Endothelial cell of umbilical vein (primary cell): Measurements from ENCODE around the gene HBM. TPM values are rescaled to one million over a fixed set of nuclear protein-coding genes. Genes with fewer than 3 reads are reported as not detected.

ENCODE experiments used
- Bru-seq: library from RNA; stranded (reverse); fragments of 400-500 nt; gene quantifications from one replicate; lab custom pipeline; 2021; lab: Mats Ljungman, UMichigan
- BruChase-seq, 2 experiments: library from RNA; stranded (reverse); fragments of 400-500 nt; gene quantifications; one replicate each; lab custom pipeline; 2021; lab: Mats Ljungman, UMichigan
- BruUV-seq: library from RNA; stranded (reverse); fragments of 400-500 nt; replicated peaks from 2 replicates; lab custom pipeline; 2021; lab: Mats Ljungman, UMichigan
- CTCF ChIA-PET: fragments of 300-600, 350-600 bp; sonication (Branson Sonifier 250); formaldehyde crosslinking; loops from one replicate; lab custom pipeline; 2021; ENCODE audit warnings: antibody characterized with exemption, inconsistent platforms; lab: Charles Lee
- POLR2A ChIA-PET: fragments of 300-600, 350-600 bp; sonication (Branson Sonifier 250); formaldehyde crosslinking; loops from one replicate; lab custom pipeline; 2021; ENCODE audit warnings: antibody characterized with exemption, inconsistent platforms; lab: Charles Lee
- DNase-seq: peaks from one replicate; pipeline ENCODE4 v3.0.0-alpha.2; 2011; ENCODE audit warnings: low read depth, low spot score
- FAIRE-seq: peaks from 2 replicates; lab custom pipeline; 2011; peaks lifted over from hg19 to GRCh38; lab: Jason Lieb, UNC
- H2AFZ ChIP-seq: 2 replicates; pipeline ENCODE4 v1.6.0; 2012; ENCODE audit warnings: low read depth, low read length, control low read depth, inconsistent platforms
- H3K27ac ChIP-seq: 2 replicates; pipeline ENCODE4 v1.5.1; 2011; ENCODE audit warnings: low read depth, mild to moderate bottlenecking, control low read depth, low read length, moderate library complexity; ENCODE audit not compliant: insufficient read depth
- H3K27me3 ChIP-seq, 2 experiments: 2 replicates each; pipeline versions ENCODE4 v1.6.0 to v1.6.1; 2011; ENCODE audit warnings: low read length in 2 of 2, mixed read lengths in 1 of 2; ENCODE audit not compliant: control insufficient read depth in 2 of 2, insufficient read depth in 2 of 2
- H3K36me3 ChIP-seq, 2 experiments: 2 replicates in 1 of 2; 3 replicates in 1 of 2; pipeline ENCODE4 v1.5.1; 2011; ENCODE audit warnings: low read length in 2 of 2, mild to moderate bottlenecking in 1 of 2, moderate library complexity in 1 of 2; ENCODE audit not compliant: control insufficient read depth in 2 of 2, insufficient read depth in 2 of 2; ENCODE audit errors: extremely low read depth in 1 of 2
- H3K4me1 ChIP-seq: 3 replicates; pipeline ENCODE4 v1.5.1; 2011; ENCODE audit warnings: mild to moderate bottlenecking, low read length; ENCODE audit not compliant: control insufficient read depth, insufficient read depth; ENCODE audit errors: extremely low read depth
- H3K4me2 ChIP-seq: 2 replicates; pipeline ENCODE4 v1.6.1; 2011; ENCODE audit warnings: low read length, control low read depth, mixed read lengths; ENCODE audit not compliant: insufficient read depth
- H3K4me3 ChIP-seq, 3 experiments: fragments of 200-600 bp in 1 of 3; sonication (generic), shearing (Covaris generic) in 1 of 3; replicated peaks in 1 of 3; 2 replicates each; pipeline ENCODE4 v1.5.1; 2011 to 2016; ENCODE audit warnings: control low read depth in 3 of 3, low read length in 3 of 3, mild to moderate bottlenecking in 2 of 3, inconsistent platforms in 1 of 3, low read depth in 1 of 3, moderate library complexity in 1 of 3; ENCODE audit not compliant: insufficient read depth in 1 of 3
- H3K79me2 ChIP-seq: 2 replicates; pipeline ENCODE4 v1.6.0; 2012; ENCODE audit warnings: low read length, inconsistent platforms; ENCODE audit not compliant: control insufficient read depth, insufficient read depth
- H3K9ac ChIP-seq: replicated peaks from 2 replicates; pipeline ENCODE3; 2011; ENCODE audit warnings: low read length, control low read depth; ENCODE audit not compliant: insufficient read depth; ENCODE audit errors: extremely low read depth
- H3K9me1 ChIP-seq: replicated peaks from 3 replicates; pipeline ENCODE4 v1.6.0; 2011; ENCODE audit warnings: mild to moderate bottlenecking, low read length; ENCODE audit not compliant: control insufficient read depth, insufficient read depth; ENCODE audit errors: extremely low read depth
- H3K9me3 ChIP-seq: replicated peaks from 2 replicates; pipeline ENCODE4 v1.5.1; 2012; ENCODE audit warnings: low read length, inconsistent platforms; ENCODE audit not compliant: control insufficient read depth, insufficient read depth
- H4K20me1 ChIP-seq: replicated peaks from 2 replicates; pipeline ENCODE3; 2011; ENCODE audit warnings: mild to moderate bottlenecking, low read length; ENCODE audit not compliant: control insufficient read depth, insufficient read depth; ENCODE audit errors: extremely low read depth
- CTCF ChIP-seq, 2 donors: IDR thresholded peaks; 1 replicate in 1 of 2; 2 replicates in 1 of 2; pipeline ENCODE4 v1.5.1; 2011; ENCODE audit warnings: low read length in 2 of 2, mild to moderate bottlenecking in 2 of 2, moderate library complexity in 2 of 2, control low read depth in 1 of 2, inconsistent platforms in 1 of 2, low read depth in 1 of 2; ENCODE audit not compliant: insufficient read depth in 1 of 2; ENCODE audit errors: extremely low read depth in 1 of 2
- EZH2 ChIP-seq: IDR thresholded peaks from 2 replicates; pipeline ENCODE4 v1.6.1; 2012; ENCODE audit warnings: borderline replicate concordance, low read depth, mild to moderate bottlenecking, moderate library complexity, low read length, inconsistent platforms; ENCODE audit not compliant: severe bottlenecking
- FOS ChIP-seq: IDR thresholded peaks from 2 replicates; pipeline ENCODE4 v1.6.1; 2011; ENCODE audit warnings: mild to moderate bottlenecking, low read length, moderate library complexity, borderline replicate concordance; ENCODE audit not compliant: insufficient read depth
- GATA2 ChIP-seq: IDR thresholded peaks from 2 replicates; pipeline ENCODE4 v1.7.0; 2011; ENCODE audit warnings: low read depth, mild to moderate bottlenecking, moderate library complexity, mixed read lengths, low read length; ENCODE audit not compliant: insufficient read length, insufficient read depth
- JUN ChIP-seq: IDR thresholded peaks from 2 replicates; pipeline ENCODE4 v1.6.1; 2011; ENCODE audit warnings: borderline replicate concordance, low read depth; ENCODE audit not compliant: insufficient read length, insufficient read depth
- MAX ChIP-seq: IDR thresholded peaks from 2 replicates; pipeline ENCODE4 v1.6.1; 2011; ENCODE audit not compliant: insufficient read depth, insufficient read length
- MYC ChIP-seq: IDR thresholded peaks from one replicate; pipeline ENCODE4 v1.6.1; 2011; ENCODE audit warnings: mild to moderate bottlenecking, low read depth, low read length
- POLR2A ChIP-seq: IDR thresholded peaks from 2 replicates; pipeline ENCODE4 v1.6.1; 2012; ENCODE audit warnings: low read depth, mild to moderate bottlenecking, control low read depth, low read length
- POLR2AphosphoS5 ChIP-seq: IDR thresholded peaks from 2 replicates; pipeline ENCODE4 v1.6.1; 2012; ENCODE audit warnings: low read depth, mild to moderate bottlenecking, control low read depth, low read length, moderate library complexity; ENCODE audit not compliant: insufficient read depth
- dilution Hi-C: fragments of 300-500 bp; cut with MboI; formaldehyde crosslinking; loops from one replicate; pipeline ENCODE4 v1.15.0; 2019; ENCODE audit warnings: low sequenced_read_pairs; ENCODE audit not compliant: extremely low pct_ligation_motif_present
- intact Hi-C: fragments of 100-400 bp; cut with micrococcal nuclease; formaldehyde crosslinking; loops from one replicate; pipeline ENCODE4 v1.10.0; 2022
- long read RNA-seq: library from polyadenylated mRNA; stranded (forward); transcript quantifications from one replicate; pipeline ENCODE4 v2.0.0, GENCODE V29; 2021
- polyA minus RNA-seq, 3 experiments: library from RNA; depleted of rRNA, polyadenylated mRNA; stranded (reverse); fragments of >200 nt; gene quantifications; 1 replicate in 1 of 3; 2 replicates in 2 of 3; pipeline ENCODE4 v1.2.3, GENCODE V29; 2011
- polyA plus RNA-seq, 4 experiments: library from polyadenylated mRNA; depleted of rRNA in 3 of 4; stranded (reverse) in 3 of 4; unstranded in 1 of 4; fragments of >200 nt; gene quantifications; 2 replicates each; pipeline versions ENCODE4 v1.2.1 to v1.2.3, GENCODE V29; 2011 to 2012; ENCODE audit warnings: missing spikeins in 1 of 4
- total RNA-seq: library from RNA; stranded (reverse); gene quantifications from 2 replicates; pipeline ENCODE4 v1.2.3, GENCODE V29; 2021

The HBM gene
- total RNA-seq (not detected in 2 replicates), polyA plus RNA-seq (not detected in 2 replicates), polyA minus RNA-seq (not detected in 2 replicates), Bru-seq, nascent RNA (not detected), BruChase-seq, experiment 1, labeled RNA remaining after a 6-hour chase (not detected), BruChase-seq, experiment 2, labeled RNA remaining after a 2-hour chase (not detected)
- polyA plus RNA-seq (2011; cell fraction: cytosol; rRNA removed), result not detected in 2 replicates
- not detected in 2 replicates for polyA plus RNA-seq (2011; cell fraction: nucleus; rRNA removed)
- not detected in 2 replicates for polyA plus RNA-seq (2012)
- polyA minus RNA-seq (2011; cell fraction: cytosol; rRNA and poly(A)+ RNA removed), result not detected
- polyA minus RNA-seq (2011; cell fraction: nucleus; rRNA and poly(A)+ RNA removed), result not detected in 2 replicates
- long read RNA-seq, result 0 reads

GRCh38 chr16:165539-166374 lies at the start of gene HBM:
HBM (plus strand) TSS chr16:165978; CDS start chr16:165998, 20 bp downstream.
- Histone ChIP-seq H3K4me2 (peak within 1 kb of the TSS; percentile 29), H3K27me3 (peaks cover 39 to 40% of the 10 kb centered on the region in 2 experiments), H3K9ac (no peak within 1 kb of the TSS), H4K20me1 (no peaks in the 10 kb centered on the region), H3K36me3 (no peaks in the 10 kb centered on the region), H3K27ac (no peak within 1 kb of the TSS), H3K79me2 (no peaks in the 10 kb centered on the region), H3K4me3 (no peak within 1 kb of the TSS), H3K9me1 (no peaks in the 10 kb centered on the region), H2AFZ (no peak within 1 kb of the TSS), H3K4me1 (no peaks in the 10 kb centered on the region), H3K9me3 (no peaks in the 10 kb centered on the region)
- dilution Hi-C loops, result no loop called here
- CTCF ChIA-PET, result no interaction called here
- no peak for DNase-seq
- POLR2A ChIA-PET, result no interaction called here
- no peak for FAIRE-seq
- TF ChIP-seq POLR2A, result no peak
- TF ChIP-seq EZH2, result peak; percentile 93
- intact Hi-C loops, result no loop called here
- no TSS peak for BruUV-seq

GRCh38 chr16:116015-116414 lies 49.8 kb upstream of the HBM start:
- H3K9me3 ChIP-seq, result no peaks in the 10 kb centered on the region
- no peak overlapping the region for H3K9ac ChIP-seq
- ChIA-PET CTCF (interaction anchor here (2.4 to 4.0 kb wide), 3 partner anchors 9 to 245 kb away, joined by 16 to 34 read pairs (median 26); partner anchors contain the start of gene HBQ1), POLR2A (no interaction called here)
- H2AFZ ChIP-seq, result no peak overlapping the region
- no peaks in the 10 kb centered on the region for H4K20me1 ChIP-seq
- no peak for FAIRE-seq
- H3K9me1 ChIP-seq, result no peaks in the 10 kb centered on the region
- peaks cover 0 to 6% of the 10 kb centered on the region in 2 experiments for H3K36me3 ChIP-seq
- no peak for DNase-seq
- intact Hi-C loops, result loop anchor here (2.0 kb wide), 1 partner anchor 65 kb away; the partner anchor contains the start of gene HBQ1
- dilution Hi-C loops, result no loop called here
- no TSS peak for BruUV-seq
- no peak overlapping the region for H3K4me3 ChIP-seq
- H3K27me3 ChIP-seq, result no peaks in the 10 kb centered on the region
- TF ChIP-seq EZH2 (no peak), MAX (no peak), POLR2A (no peak), POLR2AphosphoS5 (no peak), JUN (no peak), FOS (no peak), CTCF (IDR thresholded peaks at IDR 0.05; ENCODE audit: extremely low read depth in 1 of 2, insufficient read depth in 1 of 2, low read depth in 1 of 2, low read length in 2 of 2) (no peak), MYC (no peak), GATA2 (no peak)
- no peaks in the 10 kb centered on the region for H3K79me2 ChIP-seq
- H3K27ac ChIP-seq, result no peak overlapping the region
- H3K4me2 ChIP-seq, result no peak overlapping the region
- peaks cover 11% of the 10 kb centered on the region for H3K4me1 ChIP-seq
